HEK293 (cell line): ENCODE results near the gene UGT1A10.

ENCODE experiments used
- CTCF ChIA-PET: fragments of 350-600 bp; formaldehyde crosslinking; extraction: SDS; loops from one replicate; lab custom pipeline; 2021; ENCODE audit warnings: antibody characterized with exemption; lab: Yijun Ruan, JAX
- POLR2A ChIA-PET: fragments of 300-600 bp; formaldehyde crosslinking; extraction: SDS; loops from one replicate; lab custom pipeline; 2020; ENCODE audit warnings: antibody characterized with exemption, inconsistent platforms; lab: Yijun Ruan, JAX
- H3K27ac ChIP-seq: fragments of 200-500 bp; sonication (Bioruptor generic); 2 replicates; pipeline ENCODE4 v1.5.1; 2014; ENCODE audit warnings: low read depth, low read length, control low read depth, inconsistent platforms; ENCODE audit errors: extremely low read depth
- H3K36me3 ChIP-seq, 2 experiments: fragments of 200-500 bp in 1 of 2; sonication (Bioruptor generic) in 1 of 2; 1 replicate in 1 of 2; 2 replicates in 1 of 2; pipeline ENCODE4 v1.5.1; 2014 to 2017; ENCODE audit warnings: inconsistent platforms in 2 of 2, low read length in 2 of 2; ENCODE audit not compliant: control insufficient read depth in 2 of 2, insufficient read depth in 1 of 2
- H3K4me1 ChIP-seq: fragments of 200-500 bp; sonication (Bioruptor generic); 2 replicates; pipeline ENCODE4 v1.5.1; 2014; ENCODE audit warnings: mild to moderate bottlenecking, low read length, inconsistent platforms; ENCODE audit not compliant: control insufficient read depth, insufficient read depth
- H3K4me3 ChIP-seq: 2 replicates; pipeline ENCODE4 v1.5.1; 2011; ENCODE audit warnings: low read depth, mild to moderate bottlenecking, control low read depth, low read length, moderate library complexity
- H3K9me3 ChIP-seq: fragments of 200-500 bp; sonication (Bioruptor generic); 2 replicates; pipeline ENCODE4 v1.5.1; 2014; ENCODE audit warnings: low read depth, low read length, inconsistent platforms; ENCODE audit not compliant: control insufficient read depth, insufficient read depth
- EGR2 ChIP-seq: fragments of 450-650 bp; formaldehyde crosslinking; IDR thresholded peaks from 2 replicates; pipeline ENCODE4 v1.5.1; 2016; ENCODE audit warnings: low read depth, missing biosample characterization, missing genetic modification characterization
- KLF10 ChIP-seq: fragments of 450-650 bp; IDR thresholded peaks from 2 replicates; pipeline ENCODE4 v1.5.1; 2018; ENCODE audit warnings: missing biosample characterization, mild to moderate bottlenecking, missing genetic modification characterization
- KLF16 ChIP-seq: fragments of 450-650 bp; formaldehyde crosslinking; IDR thresholded peaks from 2 replicates; pipeline ENCODE4 v1.5.1; 2017; ENCODE audit warnings: missing biosample characterization, missing genetic modification characterization
- KLF17 ChIP-seq: fragments of 450-650 bp; formaldehyde crosslinking; IDR thresholded peaks from 2 replicates; pipeline ENCODE4 v1.5.1; 2016; ENCODE audit warnings: missing biosample characterization, missing genetic modification characterization
- PRDM2 ChIP-seq: fragments of 450-650 bp; formaldehyde crosslinking; IDR thresholded peaks from 2 replicates; pipeline ENCODE4 v1.5.1; 2016; ENCODE audit warnings: missing biosample characterization, missing genetic modification characterization, borderline replicate concordance
- SCRT2 ChIP-seq: fragments of 450-650 bp; formaldehyde crosslinking; IDR thresholded peaks from 2 replicates; pipeline ENCODE4 v1.5.1; 2016; ENCODE audit warnings: missing biosample characterization, missing genetic modification characterization
- SETDB1 ChIP-seq: IDR thresholded peaks from one replicate; pipeline ENCODE4 v1.6.1; 2017; ENCODE audit warnings: mild to moderate bottlenecking, low read length, moderate library complexity, mixed read lengths; ENCODE audit not compliant: insufficient read length
- ZFHX2 ChIP-seq: fragments of 450-650 bp; formaldehyde crosslinking; conservative IDR thresholded peaks from 2 replicates; pipeline ENCODE4 v1.5.1; 2016; ENCODE audit warnings: missing biosample characterization, missing genetic modification characterization
- ZNF112 ChIP-seq: fragments of 450-650 bp; formaldehyde crosslinking; IDR thresholded peaks from 2 replicates; pipeline ENCODE4 v1.5.0; 2017; ENCODE audit warnings: missing biosample characterization, missing genetic modification characterization
- ZNF133 ChIP-seq: fragments of 450-650 bp; formaldehyde crosslinking; IDR thresholded peaks from 2 replicates; pipeline ENCODE4 v1.5.1; 2016; ENCODE audit warnings: missing biosample characterization, missing genetic modification characterization
- ZNF138 ChIP-seq: fragments of 450-650 bp; formaldehyde crosslinking; IDR thresholded peaks from 2 replicates; pipeline ENCODE4 v1.5.1; 2016; ENCODE audit warnings: missing biosample characterization, missing genetic modification characterization, borderline replicate concordance
- ZNF157 ChIP-seq: fragments of 450-650 bp; formaldehyde crosslinking; IDR thresholded peaks from 2 replicates; pipeline ENCODE4 v1.5.1; 2016; ENCODE audit warnings: missing biosample characterization, missing genetic modification characterization
- ZNF248 ChIP-seq: fragments of 450-650 bp; formaldehyde crosslinking; IDR thresholded peaks from 2 replicates; pipeline ENCODE4 v1.5.1; 2017; ENCODE audit warnings: missing biosample characterization, missing genetic modification characterization
- ZNF514 ChIP-seq: fragments of 450-650 bp; formaldehyde crosslinking; IDR thresholded peaks from 2 replicates; pipeline ENCODE4 v1.5.1; 2016; ENCODE audit warnings: missing biosample characterization, missing genetic modification characterization
- ZNF548 ChIP-seq: fragments of 450-650 bp; formaldehyde crosslinking; IDR thresholded peaks from 2 replicates; pipeline ENCODE4 v1.5.1; 2016; ENCODE audit warnings: missing biosample characterization, missing genetic modification characterization
- ZNF549 ChIP-seq: fragments of 450-650 bp; IDR thresholded peaks from 2 replicates; pipeline ENCODE4 v1.5.1; 2018; ENCODE audit warnings: missing biosample characterization, missing genetic modification characterization, mild to moderate bottlenecking, inconsistent platforms, moderate library complexity
- TF ChIP-seq, protein P1 (sequence below): fragments of 450-650 bp; formaldehyde crosslinking; IDR thresholded peaks from 2 replicates; pipeline ENCODE4 v1.5.1; 2016; ENCODE audit warnings: missing biosample characterization, missing genetic modification characterization
- TF ChIP-seq, protein P2 (sequence below): fragments of 450-650 bp; formaldehyde crosslinking; IDR thresholded peaks from 2 replicates; pipeline ENCODE4; 2016; ENCODE audit warnings: missing biosample characterization, missing genetic modification characterization
- TF ChIP-seq, protein P3 (sequence below): fragments of 450-650 bp; IDR thresholded peaks from 2 replicates; pipeline ENCODE4 v1.5.1; 2018; ENCODE audit warnings: missing biosample characterization, mild to moderate bottlenecking, missing genetic modification characterization
- TF ChIP-seq, protein P4 (sequence below): fragments of 450-650 bp; formaldehyde crosslinking; IDR thresholded peaks from 2 replicates; pipeline ENCODE4 v1.5.1; 2016; ENCODE audit warnings: missing biosample characterization, missing genetic modification characterization

The UGT1A10 gene

GRCh38 chr2:233815861-233816260, 179.6 kb downstream of the UGT1A10 start (continued):
- TF ChIP-seq, protein P1, sequence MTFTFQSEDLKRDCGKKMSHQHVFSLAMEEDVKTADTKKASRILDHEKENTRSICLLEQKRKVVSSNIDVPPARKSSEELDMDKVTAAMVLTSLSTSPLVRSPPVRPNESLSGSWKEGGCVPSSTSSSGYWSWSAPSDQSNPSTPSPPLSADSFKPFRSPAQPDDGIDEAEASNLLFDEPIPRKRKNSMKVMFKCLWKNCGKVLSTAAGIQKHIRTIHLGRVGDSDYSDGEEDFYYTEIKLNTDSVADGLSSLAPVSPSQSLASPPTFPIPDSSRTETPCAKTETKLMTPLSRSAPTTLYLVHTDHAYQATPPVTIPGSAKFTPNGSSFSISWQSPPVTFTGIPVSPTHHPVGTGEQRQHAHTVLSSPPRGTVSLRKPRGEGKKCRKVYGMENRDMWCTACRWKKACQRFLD (tag by site-specific recombination) = no peak
- TF ChIP-seq ZNF138 (no peak), ZNF157 (no peak)

GRCh38 chr2:233816334-233816733, 180.1 kb downstream of the UGT1A10 start:
- peaks cover 5% of the 10 kb centered on the region; the same call in 1 of the 2 replicates for H3K4me1 ChIP-seq
- H3K4me3 ChIP-seq = no peak overlapping the region
- H3K36me3 ChIP-seq = no peaks in the 10 kb centered on the region
- H3K9me3 ChIP-seq = no peaks in the 10 kb centered on the region
- CTCF ChIA-PET = no interaction called here
- H3K27ac ChIP-seq = no peak overlapping the region
- POLR2A ChIA-PET = no interaction called here
- TF ChIP-seq, protein P2, sequence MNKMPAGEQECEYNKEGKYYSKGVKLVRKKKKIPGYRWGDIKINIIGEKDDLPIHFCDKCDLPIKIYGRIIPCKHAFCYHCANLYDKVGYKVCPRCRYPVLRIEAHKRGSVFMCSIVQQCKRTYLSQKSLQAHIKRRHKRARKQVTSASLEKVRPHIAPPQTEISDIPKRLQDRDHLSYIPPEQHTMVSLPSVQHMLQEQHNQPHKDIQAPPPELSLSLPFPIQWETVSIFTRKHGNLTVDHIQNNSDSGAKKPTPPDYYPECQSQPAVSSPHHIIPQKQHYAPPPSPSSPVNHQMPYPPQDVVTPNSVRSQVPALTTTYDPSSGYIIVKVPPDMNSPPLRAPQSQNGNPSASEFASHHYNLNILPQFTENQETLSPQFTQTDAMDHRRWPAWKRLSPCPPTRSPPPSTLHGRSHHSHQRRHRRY = no peak
- TF ChIP-seq ZFHX2 (tag by site-specific recombination) (peak; percentile 42; the same call in 1 of the 2 replicates), ZNF112 (tag by site-specific recombination) (no peak), EGR2 (tag by site-specific recombination) (0 out of 2 replicates have a peak, but pooled peaks have one; percentile 7), ZNF548 (tag by site-specific recombination) (no peak), SETDB1 (peak; percentile 17), PRDM2 (no peak)
- TF ChIP-seq, protein P3, sequence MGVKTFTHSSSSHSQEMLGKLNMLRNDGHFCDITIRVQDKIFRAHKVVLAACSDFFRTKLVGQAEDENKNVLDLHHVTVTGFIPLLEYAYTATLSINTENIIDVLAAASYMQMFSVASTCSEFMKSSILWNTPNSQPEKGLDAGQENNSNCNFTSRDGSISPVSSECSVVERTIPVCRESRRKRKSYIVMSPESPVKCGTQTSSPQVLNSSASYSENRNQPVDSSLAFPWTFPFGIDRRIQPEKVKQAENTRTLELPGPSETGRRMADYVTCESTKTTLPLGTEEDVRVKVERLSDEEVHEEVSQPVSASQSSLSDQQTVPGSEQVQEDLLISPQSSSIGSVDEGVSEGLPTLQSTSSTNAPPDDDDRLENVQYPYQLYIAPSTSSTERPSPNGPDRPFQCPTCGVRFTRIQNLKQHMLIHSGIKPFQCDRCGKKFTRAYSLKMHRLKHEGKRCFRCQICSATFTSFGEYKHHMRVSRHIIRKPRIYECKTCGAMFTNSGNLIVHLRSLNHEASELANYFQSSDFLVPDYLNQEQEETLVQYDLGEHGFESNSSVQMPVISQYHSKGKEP (tag by site-specific recombination) = no peak

- POLR2A ChIA-PET = no interaction called here
- Histone ChIP-seq H3K27ac (no peak overlapping the region), H3K9me3 (no peaks in the 10 kb centered on the region), H3K4me3 (no peak overlapping the region), H3K4me1 (peaks cover 5% of the 10 kb centered on the region; the same call in 1 of the 2 replicates), H3K36me3 (no peaks in the 10 kb centered on the region)
- CTCF ChIA-PET = no interaction called here
- TF ChIP-seq ZNF549 (tag by site-specific recombination) = no peak
- no peak for TF ChIP-seq KLF17 (tag by site-specific recombination)
- no peak for TF ChIP-seq ZNF133 (tag by site-specific recombination)
- no peak for TF ChIP-seq SCRT2 (tag by site-specific recombination)
- no peak for TF ChIP-seq ZNF248 (tag by site-specific recombination)
- TF ChIP-seq, protein P4, sequence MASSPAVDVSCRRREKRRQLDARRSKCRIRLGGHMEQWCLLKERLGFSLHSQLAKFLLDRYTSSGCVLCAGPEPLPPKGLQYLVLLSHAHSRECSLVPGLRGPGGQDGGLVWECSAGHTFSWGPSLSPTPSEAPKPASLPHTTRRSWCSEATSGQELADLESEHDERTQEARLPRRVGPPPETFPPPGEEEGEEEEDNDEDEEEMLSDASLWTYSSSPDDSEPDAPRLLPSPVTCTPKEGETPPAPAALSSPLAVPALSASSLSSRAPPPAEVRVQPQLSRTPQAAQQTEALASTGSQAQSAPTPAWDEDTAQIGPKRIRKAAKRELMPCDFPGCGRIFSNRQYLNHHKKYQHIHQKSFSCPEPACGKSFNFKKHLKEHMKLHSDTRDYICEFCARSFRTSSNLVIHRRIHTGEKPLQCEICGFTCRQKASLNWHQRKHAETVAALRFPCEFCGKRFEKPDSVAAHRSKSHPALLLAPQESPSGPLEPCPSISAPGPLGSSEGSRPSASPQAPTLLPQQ (tag by site-specific recombination) = no peak
- no peak for TF ChIP-seq KLF16 (tag by site-specific recombination)
- no peak for TF ChIP-seq KLF10
- no peak for TF ChIP-seq ZNF514 (tag by site-specific recombination)
Observed at GRCh38 chr2:233816771-233817170, 180.5 kb downstream of the UGT1A10 start.
